Measurements from ENCODE around the gene SLC25A33.

The SLC25A33 gene

DNA sequence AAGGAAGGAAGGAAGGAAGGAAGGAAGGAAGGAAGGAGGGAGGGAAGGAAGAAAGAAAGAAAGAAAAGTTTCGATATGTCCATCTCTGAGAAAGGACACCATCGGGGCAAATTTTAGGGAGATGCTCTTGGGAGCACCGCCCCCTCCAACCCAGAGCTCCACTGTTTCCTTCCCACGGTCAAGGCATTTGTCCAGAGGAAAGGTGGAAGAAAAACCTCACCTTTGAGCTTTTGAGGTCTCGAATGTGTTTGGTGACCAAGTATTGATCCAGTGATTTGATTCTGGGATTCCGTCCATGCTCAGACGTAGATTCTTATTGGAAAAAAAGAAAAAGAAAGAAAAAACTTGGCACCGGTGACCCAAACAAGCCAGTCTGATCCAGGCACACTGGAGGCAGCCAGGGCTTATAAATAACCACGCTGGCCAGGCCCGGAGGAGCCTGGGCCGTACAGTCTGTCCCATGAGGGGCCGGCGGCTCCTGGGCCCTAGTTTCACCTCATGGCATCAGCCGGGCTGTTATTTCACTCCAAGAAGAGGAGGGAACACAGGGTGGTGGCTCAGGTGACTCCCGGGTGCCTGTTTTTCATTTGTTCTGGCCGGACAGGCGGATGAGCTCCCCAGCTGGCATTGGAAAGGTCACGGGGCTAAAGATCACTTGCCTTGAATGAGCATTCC lies 36.1 kb upstream of the SLC25A33 start:
- no peaks in the 10 kb centered on the region for H4K20me1 ChIP-seq (ENCODE audit: low read depth, low read length)
- H3K4me2 ChIP-seq (ENCODE audit: low read depth, low read length, poor library complexity, severe bottlenecking) = no peak overlapping the region
- H3K27me3 ChIP-seq (ENCODE audit: low read length) = no peaks in the 10 kb centered on the region
- H3K9me3 ChIP-seq (ENCODE audit: insufficient read depth, low read length) = no peaks in the 10 kb centered on the region
- H3K27ac ChIP-seq (ENCODE audit: low read depth, low read length) = no peak overlapping the region
- no peak overlapping the region for H3K9ac ChIP-seq (ENCODE audit: low read length)
- TF ChIP-seq EZH2phosphoT487 (conservative IDR thresholded peaks at IDR 0.05; ENCODE audit: low read length) (no peak), CTCF (IDR thresholded peaks at IDR 0.05; ENCODE audit: insufficient read depth, low read length, poor library complexity, severe bottlenecking) (no peak)
- no peaks in the 10 kb centered on the region for H3K36me3 ChIP-seq (ENCODE audit: low read length)
- H3K9me2 ChIP-seq (replicated peaks; ENCODE audit: insufficient read depth, low read length) = no peaks in the 10 kb centered on the region
- no peak overlapping the region for H2AFZ ChIP-seq (ENCODE audit: low read depth, low read length, severe bottlenecking)
- no peaks in the 10 kb centered on the region for H3K79me2 ChIP-seq (ENCODE audit: insufficient read depth, low read length)
- no peak overlapping the region for H3K4me3 ChIP-seq (ENCODE audit: insufficient read depth, low read length, poor library complexity, severe bottlenecking)
- H3F3A ChIP-seq (ENCODE audit: insufficient read depth) = no peaks in the 10 kb centered on the region

DNA sequence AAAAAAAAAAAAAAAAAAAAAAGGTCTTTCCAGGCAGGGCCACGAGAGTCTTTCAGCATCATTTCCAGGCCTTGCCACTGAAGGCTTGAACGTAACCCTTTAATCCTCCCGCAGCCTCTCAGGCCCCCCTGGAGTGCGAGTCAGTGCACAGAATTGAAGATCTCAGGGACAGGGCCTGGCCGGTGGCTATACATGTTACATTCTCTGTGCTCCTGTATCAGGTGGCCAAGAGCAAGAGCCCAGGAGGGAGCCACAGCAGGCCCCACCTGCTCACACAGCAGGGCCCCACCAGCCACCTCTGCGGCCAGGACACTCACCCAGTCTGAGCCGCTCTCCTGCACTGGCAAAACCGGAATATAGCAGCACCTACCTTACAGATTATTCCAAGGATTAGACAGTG lies 34.1 kb upstream of the SLC25A33 start:
- no peak overlapping the region for H3K4me3 ChIP-seq (ENCODE audit: insufficient read depth, low read length, poor library complexity, severe bottlenecking)
- H3K79me2 ChIP-seq (ENCODE audit: insufficient read depth, low read length) = no peaks in the 10 kb centered on the region
- no peaks in the 10 kb centered on the region for H3F3A ChIP-seq (ENCODE audit: insufficient read depth)
- TF ChIP-seq EZH2phosphoT487 (conservative IDR thresholded peaks at IDR 0.05; ENCODE audit: low read length) (no peak), CTCF (IDR thresholded peaks at IDR 0.05; ENCODE audit: insufficient read depth, low read length, poor library complexity, severe bottlenecking) (no peak)
- no peaks in the 10 kb centered on the region for H3K9me3 ChIP-seq (ENCODE audit: insufficient read depth, low read length)
- no peak overlapping the region for H3K4me2 ChIP-seq (ENCODE audit: low read depth, low read length, poor library complexity, severe bottlenecking)
- no peaks in the 10 kb centered on the region for H3K36me3 ChIP-seq (ENCODE audit: low read length)
- no peak overlapping the region for H3K27ac ChIP-seq (ENCODE audit: low read depth, low read length)
- no peaks in the 10 kb centered on the region for H3K27me3 ChIP-seq (ENCODE audit: low read length)
- no peaks in the 10 kb centered on the region for H3K9me2 ChIP-seq (replicated peaks; ENCODE audit: insufficient read depth, low read length)
- no peaks in the 10 kb centered on the region for H4K20me1 ChIP-seq (ENCODE audit: low read depth, low read length)
- no peak overlapping the region for H3K9ac ChIP-seq (ENCODE audit: low read length)
- H2AFZ ChIP-seq (ENCODE audit: low read depth, low read length, severe bottlenecking) = no peak overlapping the region

GRCh38 chr1:9506901-9507300 lies 32.4 kb upstream of the SLC25A33 start:
- Histone ChIP-seq H3K9me2 (replicated peaks; ENCODE audit: insufficient read depth, low read length) (no peaks in the 10 kb centered on the region), H4K20me1 (ENCODE audit: low read depth, low read length) (no peaks in the 10 kb centered on the region), H3K36me3 (ENCODE audit: low read length) (no peaks in the 10 kb centered on the region), H3F3A (ENCODE audit: insufficient read depth) (no peaks in the 10 kb centered on the region), H3K9ac (ENCODE audit: low read length) (no peak overlapping the region), H3K4me2 (ENCODE audit: low read depth, low read length, poor library complexity, severe bottlenecking) (no peak overlapping the region), H3K27me3 (ENCODE audit: low read length) (no peaks in the 10 kb centered on the region), H3K27ac (ENCODE audit: low read depth, low read length) (no peak overlapping the region), H3K79me2 (ENCODE audit: insufficient read depth, low read length) (no peaks in the 10 kb centered on the region), H3K9me3 (ENCODE audit: insufficient read depth, low read length) (no peaks in the 10 kb centered on the region), H3K4me3 (ENCODE audit: insufficient read depth, low read length, poor library complexity, severe bottlenecking) (no peak overlapping the region), H2AFZ (ENCODE audit: low read depth, low read length, severe bottlenecking) (no peak overlapping the region)
- TF ChIP-seq EZH2phosphoT487 (conservative IDR thresholded peaks at IDR 0.05; ENCODE audit: low read length) = no peak
- no peak for TF ChIP-seq CTCF (IDR thresholded peaks at IDR 0.05; ENCODE audit: insufficient read depth, low read length, poor library complexity, severe bottlenecking)

Measured in SU-DHL-6 (cell line).